ENCODE results near the gene JPH3.

JPH3 gene

DNA sequence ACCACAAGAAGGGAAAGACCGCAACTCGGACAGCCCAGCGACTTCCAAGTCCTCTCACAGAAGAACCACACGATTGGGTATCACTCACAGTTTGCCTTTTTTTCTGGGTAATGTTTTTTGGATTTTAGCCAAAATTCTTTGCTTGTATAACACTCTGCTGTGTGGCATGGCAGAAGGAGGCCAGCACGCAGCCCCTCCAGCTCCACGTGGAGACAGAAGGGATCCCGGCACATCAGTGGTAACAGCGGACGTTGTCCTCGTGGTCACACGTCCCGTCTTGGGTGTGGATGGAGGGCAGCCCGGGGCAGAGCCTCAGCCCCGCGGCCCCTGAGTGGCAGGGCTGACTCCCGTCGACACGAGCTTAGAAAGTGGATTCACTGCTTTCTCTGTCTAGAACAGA, 94.4 kb downstream of the JPH3 start:
- TF ChIP-seq Cebpa-rat (IDR thresholded peaks at IDR 0.05), result no peak
- H3K36me3 ChIP-seq, result peaks cover 39% of the 10 kb centered on the region
- H4K20me1 ChIP-seq, result 0 out of 2 replicates have a peak, but pooled peaks cover 6% of the 10 kb centered on the region
- peak overlapping the region; percentile 95 for H3K4me2 ChIP-seq
- peak overlapping the region; percentile 69; the same call in 1 of the 2 replicates for H3K9ac ChIP-seq
- H3K27me3 ChIP-seq, result no peaks in the 10 kb centered on the region
- no peak overlapping the region for H3K4me3 ChIP-seq
- H3K9me3 ChIP-seq, result no peaks in the 10 kb centered on the region
- H3K4me1 ChIP-seq, result peaks cover 96% of the 10 kb centered on the region
- peak overlapping the region; percentile 99 for H3K27ac ChIP-seq

DNA sequence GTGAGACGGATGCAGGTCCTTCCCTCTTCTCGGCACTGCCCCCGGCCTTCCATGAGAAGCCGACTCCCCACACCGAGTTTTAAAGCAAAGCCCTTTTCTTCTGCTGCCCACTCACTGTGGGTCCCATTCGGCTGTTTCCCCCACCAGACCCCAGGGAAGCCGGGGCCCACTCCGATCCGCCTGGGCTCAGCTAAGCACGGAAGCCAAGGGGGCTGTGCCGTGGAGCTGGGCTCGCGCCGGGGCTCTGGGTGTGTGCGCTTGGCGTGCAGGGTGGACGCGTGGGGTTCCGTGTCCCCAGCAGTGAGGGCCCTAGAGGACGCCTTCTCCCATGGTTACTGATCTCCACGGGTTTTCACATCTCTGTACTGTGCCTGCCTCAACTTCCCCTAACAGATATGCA, 94.9 kb downstream of the JPH3 start:
- Histone ChIP-seq H4K20me1 (0 out of 2 replicates have a peak, but pooled peaks cover 6% of the 10 kb centered on the region), H3K4me1 (peaks cover 96% of the 10 kb centered on the region), H3K4me3 (no peak overlapping the region), H3K4me2 (peak overlapping the region; percentile 95), H3K27me3 (no peaks in the 10 kb centered on the region), H3K36me3 (peaks cover 39% of the 10 kb centered on the region), H3K9me3 (no peaks in the 10 kb centered on the region), H3K9ac (peak overlapping the region; percentile 69), H3K27ac (peak overlapping the region; percentile 99)
- no peak for TF ChIP-seq Cebpa-rat (IDR thresholded peaks at IDR 0.05)

DNA sequence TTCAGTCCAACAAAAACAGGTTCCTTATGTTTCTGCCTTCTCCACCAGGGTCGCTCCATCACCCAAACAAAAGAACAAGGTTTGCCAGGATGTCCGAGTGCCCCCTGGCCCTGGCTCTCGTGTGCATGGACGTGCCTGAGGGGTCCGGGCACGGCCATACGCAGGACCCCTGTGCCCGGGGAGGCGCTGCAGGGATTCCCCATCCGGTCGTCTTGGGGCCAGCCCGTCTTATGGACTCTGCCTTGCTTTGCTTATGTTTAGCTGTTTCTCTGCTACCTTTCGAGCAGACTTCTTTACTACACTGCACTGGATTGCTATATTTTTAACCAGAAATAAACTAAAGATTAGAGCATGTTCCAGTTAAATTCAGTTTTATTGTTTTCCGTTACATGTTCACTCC, 95.5 kb downstream of the JPH3 start:
- Histone ChIP-seq H3K4me1 (peaks cover 94% of the 10 kb centered on the region), H3K27me3 (no peaks in the 10 kb centered on the region), H3K4me3 (peak overlapping the region; percentile 30; the same call in 1 of the 2 replicates), H3K4me2 (peak overlapping the region; percentile 95), H3K27ac (peak overlapping the region; percentile 99), H3K36me3 (peaks cover 39% of the 10 kb centered on the region), H3K9ac (peak overlapping the region; percentile 69), H3K9me3 (no peaks in the 10 kb centered on the region), H4K20me1 (0 out of 2 replicates have a peak, but pooled peaks cover 4% of the 10 kb centered on the region)
- no peak for TF ChIP-seq Cebpa-rat (IDR thresholded peaks at IDR 0.05)

DNA sequence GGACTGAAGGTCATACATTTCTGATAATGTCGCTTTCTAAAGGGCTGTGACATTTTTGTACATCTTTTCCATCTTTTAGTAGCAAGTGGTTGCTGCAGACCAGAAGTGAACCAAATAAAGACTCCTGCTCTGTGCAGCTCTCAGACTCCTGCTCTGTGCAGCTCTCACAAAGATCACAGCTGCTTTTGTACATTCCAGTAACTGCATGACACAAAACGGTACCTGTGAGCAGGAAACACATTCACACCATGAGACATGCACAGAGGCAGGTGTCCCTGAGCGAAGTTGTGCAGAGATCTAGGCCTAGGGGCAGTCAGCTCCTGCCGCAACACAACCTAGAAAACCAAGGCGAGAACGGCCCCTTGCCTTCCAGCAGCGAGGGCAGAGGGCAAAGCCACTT, 95.9 kb downstream of the JPH3 start:
- Histone ChIP-seq H3K4me3 (peak overlapping the region; percentile 30), H3K9ac (peak overlapping the region; percentile 69), H3K27me3 (no peaks in the 10 kb centered on the region), H3K4me1 (peaks cover 94% of the 10 kb centered on the region), H3K36me3 (peaks cover 39% of the 10 kb centered on the region), H3K4me2 (peak overlapping the region; percentile 95), H3K9me3 (no peaks in the 10 kb centered on the region), H3K27ac (peak overlapping the region; percentile 99), H4K20me1 (no peaks in the 10 kb centered on the region)
- no peak for TF ChIP-seq Cebpa-rat (IDR thresholded peaks at IDR 0.05)

DNA sequence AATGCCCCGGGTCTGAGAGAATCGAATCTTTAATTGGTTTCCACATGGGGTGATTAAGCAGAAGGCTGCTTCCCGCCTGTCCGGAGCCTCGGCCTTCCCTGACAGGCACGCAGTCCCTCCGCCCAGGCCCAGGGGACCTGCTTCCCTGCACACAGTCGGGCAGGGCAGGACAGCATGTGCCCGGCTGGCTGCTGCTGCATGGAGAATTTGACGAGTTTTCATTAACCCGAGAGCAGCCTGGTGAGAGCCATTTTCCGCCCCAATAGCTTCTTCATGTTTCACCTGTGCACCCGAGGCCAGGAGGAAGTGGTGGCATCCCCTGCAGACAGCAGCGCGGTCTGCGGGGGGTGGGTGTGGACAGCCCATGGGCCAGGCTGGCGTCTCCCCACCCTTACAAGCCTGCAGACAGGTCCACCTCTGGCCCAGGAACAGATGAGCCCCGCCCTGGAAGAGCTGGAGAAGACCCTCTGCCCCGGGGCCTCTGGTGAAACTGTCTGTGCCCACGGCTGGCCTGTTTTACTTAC, 96.4 kb downstream of the JPH3 start:
- H3K27me3 ChIP-seq, result no peaks in the 10 kb centered on the region
- H3K4me1 ChIP-seq, result peaks cover 94% of the 10 kb centered on the region
- peak overlapping the region; percentile 95 for H3K4me2 ChIP-seq
- peak overlapping the region; percentile 30 for H3K4me3 ChIP-seq
- H3K9ac ChIP-seq, result peak overlapping the region; percentile 69
- no peaks in the 10 kb centered on the region for H4K20me1 ChIP-seq
- no peak for TF ChIP-seq Cebpa-rat (IDR thresholded peaks at IDR 0.05)
- peak overlapping the region; percentile 99 for H3K27ac ChIP-seq
- peaks cover 36% of the 10 kb centered on the region for H3K36me3 ChIP-seq
- no peaks in the 10 kb centered on the region for H3K9me3 ChIP-seq

DNA sequence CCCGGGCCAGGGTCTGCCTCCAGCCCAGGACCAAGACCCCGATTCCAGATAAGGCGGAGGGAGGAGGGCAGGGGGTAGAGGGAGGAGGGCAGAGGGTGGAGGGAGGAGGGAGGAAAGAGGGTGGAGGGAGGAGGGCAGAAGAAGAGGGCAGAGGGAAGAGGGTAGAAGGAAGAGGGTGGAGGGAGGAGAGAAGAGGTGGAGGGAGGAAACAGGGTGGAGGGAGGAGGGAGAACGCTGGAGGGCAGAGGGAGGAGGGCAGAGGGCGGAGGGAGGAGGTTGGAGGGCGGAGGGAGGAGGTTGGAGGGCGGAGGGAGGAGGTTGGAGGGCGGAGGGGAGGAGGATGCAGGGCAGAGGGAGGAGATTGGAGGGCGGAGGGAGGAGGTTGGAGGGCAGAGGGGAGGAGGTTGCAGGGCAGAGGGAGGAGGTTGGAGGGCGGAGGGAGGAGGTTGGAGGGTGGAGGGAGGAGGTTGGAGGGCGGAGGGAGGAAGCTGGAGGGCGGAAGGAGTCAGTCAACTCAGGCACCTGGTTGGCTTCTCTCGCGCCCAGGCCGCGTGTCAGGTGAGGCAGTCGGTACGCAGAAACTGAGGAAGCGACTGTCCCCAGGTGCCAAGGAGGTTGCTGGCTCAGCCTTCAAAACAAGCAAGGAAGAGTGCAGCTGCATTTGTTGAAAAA, 98.2 kb downstream of the JPH3 start:
- TF ChIP-seq Cebpa-rat (IDR thresholded peaks at IDR 0.05), result no peak
- no peaks in the 10 kb centered on the region for H4K20me1 ChIP-seq
- peak overlapping the region; percentile 99 for H3K27ac ChIP-seq
- peak overlapping the region; percentile 87 for H3K9ac ChIP-seq
- no peaks in the 10 kb centered on the region for H3K9me3 ChIP-seq
- peak overlapping the region; percentile 48 for H3K4me3 ChIP-seq
- no peaks in the 10 kb centered on the region for H3K27me3 ChIP-seq
- H3K36me3 ChIP-seq, result peaks cover 22% of the 10 kb centered on the region
- peaks cover 94% of the 10 kb centered on the region for H3K4me1 ChIP-seq
- H3K4me2 ChIP-seq, result peak overlapping the region; percentile 95

DNA sequence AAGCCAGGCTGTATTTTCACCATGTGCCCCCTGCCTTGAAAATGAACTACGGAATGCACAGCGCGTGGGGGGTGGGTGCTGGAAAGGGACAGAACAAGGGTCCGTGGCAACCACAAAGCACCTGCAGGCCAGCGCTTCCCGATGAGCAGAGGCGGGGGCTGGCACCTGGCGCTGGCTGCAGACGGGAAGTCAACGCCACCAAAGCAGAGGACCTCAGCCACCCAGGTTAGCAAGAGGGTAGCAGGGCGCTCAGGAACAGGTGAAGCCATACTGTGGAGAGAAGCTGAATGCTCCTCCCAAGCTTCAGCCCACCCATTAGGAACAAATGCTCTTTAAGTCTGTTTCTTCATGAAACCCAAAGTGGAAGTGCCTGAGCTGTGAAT, 98.8 kb downstream of the JPH3 start:
- peak overlapping the region; percentile 99 for H3K27ac ChIP-seq
- peaks cover 94% of the 10 kb centered on the region for H3K4me1 ChIP-seq
- no peaks in the 10 kb centered on the region for H3K9me3 ChIP-seq
- no peaks in the 10 kb centered on the region for H3K27me3 ChIP-seq
- H3K36me3 ChIP-seq, result peaks cover 17% of the 10 kb centered on the region
- H3K4me3 ChIP-seq, result peak overlapping the region; percentile 48
- H3K4me2 ChIP-seq, result peak overlapping the region; percentile 95
- peak overlapping the region; percentile 87 for H3K9ac ChIP-seq
- TF ChIP-seq Cebpa-rat (IDR thresholded peaks at IDR 0.05), result no peak
- H4K20me1 ChIP-seq, result no peaks in the 10 kb centered on the region

DNA sequence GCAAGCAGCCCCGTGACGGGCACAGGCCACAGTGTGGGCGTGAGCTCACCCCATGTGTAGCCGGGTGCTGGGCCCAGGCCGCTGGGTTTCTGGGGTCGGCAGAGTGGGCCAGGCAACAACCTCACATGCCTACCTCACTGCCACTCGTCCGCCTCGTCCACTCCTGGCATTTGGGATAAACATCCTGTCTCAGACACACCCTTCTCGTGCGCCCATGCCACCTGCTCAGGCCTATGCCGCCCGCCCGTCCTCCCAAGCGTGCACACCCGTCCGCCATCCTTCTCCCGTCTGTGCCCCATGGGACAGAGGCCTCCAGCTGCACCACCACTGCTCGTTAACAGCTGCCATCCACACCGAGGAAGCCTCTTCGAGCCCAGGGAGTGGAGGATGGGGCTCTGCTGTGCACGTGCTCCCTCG, 99.2 kb downstream of the JPH3 start:
- Histone ChIP-seq H3K9me3 (no peaks in the 10 kb centered on the region), H3K4me3 (peak overlapping the region; percentile 62), H4K20me1 (no peaks in the 10 kb centered on the region), H3K4me2 (peak overlapping the region; percentile 95), H3K4me1 (peaks cover 94% of the 10 kb centered on the region), H3K27ac (peak overlapping the region; percentile 99), H3K27me3 (no peaks in the 10 kb centered on the region), H3K9ac (peak overlapping the region; percentile 87), H3K36me3 (peaks cover 16% of the 10 kb centered on the region)
- no peak for TF ChIP-seq Cebpa-rat (IDR thresholded peaks at IDR 0.05)

DNA sequence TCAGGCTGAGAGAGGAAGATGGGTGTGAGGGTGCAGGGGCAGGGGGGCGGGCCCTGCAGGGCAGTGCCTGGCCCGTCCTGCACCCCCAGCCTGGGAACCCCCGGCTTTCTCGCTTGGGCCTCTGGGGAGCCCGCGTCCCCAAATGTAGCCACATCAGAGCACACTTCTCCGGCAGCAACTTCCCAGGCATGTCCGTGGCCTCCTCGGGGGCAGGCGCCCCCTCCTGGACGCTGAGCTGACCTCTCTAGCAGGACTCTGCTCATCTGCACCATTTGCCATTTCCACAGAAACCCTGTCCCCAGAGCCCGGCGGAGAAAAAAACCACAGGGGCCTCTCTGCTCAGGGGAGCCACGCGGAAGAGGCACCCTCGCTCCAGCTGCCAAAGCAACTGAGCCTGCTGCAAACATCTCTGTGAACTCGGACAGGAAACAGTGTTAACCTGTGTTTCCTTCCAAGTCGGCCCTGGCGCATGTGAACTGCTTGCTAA, 100.1 kb downstream of the JPH3 start:
- H3K4me2 ChIP-seq, result peak overlapping the region; percentile 95

DNA sequence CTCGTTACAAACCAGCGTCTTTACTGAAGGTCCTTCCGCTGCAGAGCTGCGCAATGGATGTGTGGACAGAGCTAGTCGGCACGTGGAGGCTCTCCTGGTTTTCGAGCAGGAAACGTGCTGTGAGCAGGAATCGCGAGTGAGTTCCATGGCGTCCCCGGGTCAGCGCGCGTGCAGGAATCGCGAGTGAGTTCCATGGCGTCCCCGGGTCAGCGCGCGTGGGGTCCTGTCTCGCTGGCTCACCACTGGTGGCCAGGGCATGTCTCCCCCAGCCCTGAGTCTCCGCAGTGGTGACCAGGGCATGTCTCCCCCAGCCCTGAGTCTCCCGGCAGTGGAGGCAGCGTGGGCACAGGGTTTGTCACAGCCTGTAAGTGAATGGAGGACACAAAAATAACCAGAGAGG, 100.8 kb downstream of the JPH3 start:
- Histone ChIP-seq H3K9ac (peak overlapping the region; percentile 87), H3K27me3 (no peaks in the 10 kb centered on the region), H3K36me3 (peaks cover 23% of the 10 kb centered on the region), H3K9me3 (no peaks in the 10 kb centered on the region), H3K4me3 (peak overlapping the region; percentile 62), H4K20me1 (no peaks in the 10 kb centered on the region), H3K4me2 (peak overlapping the region; percentile 95), H3K27ac (peak overlapping the region; percentile 99), H3K4me1 (peaks cover 94% of the 10 kb centered on the region)
- TF ChIP-seq Cebpa-rat (IDR thresholded peaks at IDR 0.05), result no peak

More for the DNA sequence above, 100.1 kb downstream of the JPH3 start:
- no peak for TF ChIP-seq Cebpa-rat (IDR thresholded peaks at IDR 0.05)
- H3K4me3 ChIP-seq, result peak overlapping the region; percentile 62
- peak overlapping the region; percentile 87 for H3K9ac ChIP-seq
- H4K20me1 ChIP-seq, result no peaks in the 10 kb centered on the region
- no peaks in the 10 kb centered on the region for H3K27me3 ChIP-seq
- H3K36me3 ChIP-seq, result peaks cover 16% of the 10 kb centered on the region
- no peaks in the 10 kb centered on the region for H3K9me3 ChIP-seq
- peak overlapping the region; percentile 99 for H3K27ac ChIP-seq
- peaks cover 94% of the 10 kb centered on the region for H3K4me1 ChIP-seq
